SU-DHL-6 (cell line): ENCODE measurements around the gene DRC3.

Source experiments
- H2AFZ ChIP-seq: fragments of 200-600 bp; sonication (generic); 2 replicates; pipeline ENCODE4 v1.6.1; 2014; ENCODE audit warnings: low read depth, mild to moderate bottlenecking, moderate library complexity, mixed read lengths, antibody characterized with exemption, low read length; ENCODE audit not compliant: severe bottlenecking
- H3F3A ChIP-seq: fragments of 200-600 bp; shearing (Covaris generic); 2 replicates; pipeline ENCODE4 v1.6.0; 2016; ENCODE audit warnings: antibody characterized with exemption, mild to moderate bottlenecking; ENCODE audit not compliant: insufficient read depth
- H3K27ac ChIP-seq: fragments of 200-600 bp; sonication (generic); 2 replicates; pipeline ENCODE4 v1.5.1; 2016; ENCODE audit warnings: low read depth, mild to moderate bottlenecking, low read length, moderate library complexity, mixed read lengths
- H3K27me3 ChIP-seq: fragments of 200-600 bp; sonication (generic), shearing (Covaris generic); 2 replicates; pipeline ENCODE4 v1.6.0; 2014; ENCODE audit warnings: mild to moderate bottlenecking, low read length
- H3K36me3 ChIP-seq: fragments of 200-600 bp; sonication (generic); 2 replicates; pipeline ENCODE4 v1.6.1; 2014; ENCODE audit warnings: mild to moderate bottlenecking, low read length, mixed read lengths
- H3K4me2 ChIP-seq: fragments of 300-600, 200-600 bp; shearing (Covaris generic), sonication (generic); 2 replicates; pipeline ENCODE4 v1.6.0; 2014; ENCODE audit warnings: low read length, low read depth, mild to moderate bottlenecking; ENCODE audit not compliant: poor library complexity, severe bottlenecking
- H3K4me3 ChIP-seq: fragments of 200-600 bp; sonication (generic); 2 replicates; pipeline ENCODE4 v1.5.1; 2014; ENCODE audit warnings: antibody characterized with exemption, low read length, mild to moderate bottlenecking, mixed read lengths; ENCODE audit not compliant: insufficient read depth, poor library complexity, severe bottlenecking
- H3K79me2 ChIP-seq: fragments of 200-600 bp; sonication (generic); 2 replicates; pipeline ENCODE4 v1.6.1; 2014; ENCODE audit warnings: mild to moderate bottlenecking, low read length, moderate library complexity; ENCODE audit not compliant: insufficient read depth
- H3K9ac ChIP-seq: fragments of 200-600 bp; sonication (generic); 2 replicates; pipeline ENCODE4 v1.7.0; 2014; ENCODE audit warnings: mild to moderate bottlenecking, low read length
- H3K9me2 ChIP-seq: fragments of 200-600 bp; sonication (generic); replicated peaks from 2 replicates; pipeline ENCODE4 v1.6.1; 2014; ENCODE audit warnings: low read length; ENCODE audit not compliant: insufficient read depth
- H3K9me3 ChIP-seq: fragments of 200-600 bp; sonication (generic); 2 replicates; pipeline ENCODE4 v1.6.1; 2014; ENCODE audit warnings: low read length, mixed read lengths; ENCODE audit not compliant: insufficient read depth
- H4K20me1 ChIP-seq: fragments of 200-600 bp; sonication (generic); 2 replicates; pipeline ENCODE4 v1.6.1; 2014; ENCODE audit warnings: low read depth, mild to moderate bottlenecking, antibody characterized with exemption, low read length, moderate library complexity, mixed read lengths
- CTCF ChIP-seq: fragments of 200-600 bp; sonication (generic); IDR thresholded peaks from one replicate; pipeline ENCODE4 v1.5.1; 2017; ENCODE audit warnings: antibody characterized with exemption, mild to moderate bottlenecking, low read length, moderate library complexity; ENCODE audit not compliant: insufficient read depth, poor library complexity, severe bottlenecking
- EZH2phosphoT487 ChIP-seq: fragments of 200-600 bp; sonication (generic), shearing (Covaris generic); conservative IDR thresholded peaks from 2 replicates; pipeline ENCODE4 v1.6.1; 2018; ENCODE audit warnings: mild to moderate bottlenecking, antibody characterized with exemption, low read length, moderate library complexity, mixed read lengths

The DRC3 gene

GRCh38 chr17:17933775-17934174 lies 38.9 kb upstream of the DRC3 start:
- Histone ChIP-seq H3K9me3 (no peaks in the 10 kb centered on the region), H3K27ac (no peak overlapping the region), H3K4me2 (no peak overlapping the region), H4K20me1 (no peaks in the 10 kb centered on the region), H3K27me3 (no peaks in the 10 kb centered on the region), H3K36me3 (no peaks in the 10 kb centered on the region), H3K79me2 (no peaks in the 10 kb centered on the region), H3K9me2 (no peaks in the 10 kb centered on the region), H3K4me3 (no peak overlapping the region), H2AFZ (no peak overlapping the region), H3F3A (no peaks in the 10 kb centered on the region), H3K9ac (no peak overlapping the region)
- TF ChIP-seq CTCF = no peak

DNA sequence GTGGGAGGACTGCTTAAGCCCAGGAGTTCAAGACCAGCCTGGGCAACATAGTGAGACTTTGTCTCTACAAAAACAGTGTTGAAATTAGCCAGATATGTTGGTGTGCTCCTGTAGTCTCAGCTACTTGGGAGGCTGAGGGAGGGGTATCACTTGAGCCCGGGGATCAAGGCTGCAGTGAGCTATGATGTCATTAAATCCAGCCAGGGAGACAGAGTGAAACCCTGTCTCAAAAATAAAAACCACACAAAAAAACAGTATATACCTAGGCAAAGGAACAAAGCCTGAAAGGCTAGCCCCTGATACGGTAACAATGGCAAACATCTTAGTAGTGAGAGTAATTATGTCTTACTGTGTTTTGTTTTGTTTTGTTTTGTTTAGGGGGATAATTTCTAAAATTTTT lies 38.4 kb upstream of the DRC3 start:
- H3K79me2 ChIP-seq = no peaks in the 10 kb centered on the region
- no peaks in the 10 kb centered on the region for H3K9me2 ChIP-seq

GRCh38 chr17:17934806-17935205 lies 37.9 kb upstream of the DRC3 start:
- Histone ChIP-seq H3K9me3 (no peaks in the 10 kb centered on the region), H3F3A (no peaks in the 10 kb centered on the region), H4K20me1 (0 out of 2 replicates have a peak, but pooled peaks cover 4% of the 10 kb centered on the region), H3K4me2 (no peak overlapping the region), H3K4me3 (no peak overlapping the region), H3K9me2 (no peaks in the 10 kb centered on the region), H3K9ac (no peak overlapping the region), H3K27me3 (no peaks in the 10 kb centered on the region), H2AFZ (no peak overlapping the region), H3K36me3 (no peaks in the 10 kb centered on the region), H3K79me2 (no peaks in the 10 kb centered on the region), H3K27ac (no peak overlapping the region)
- TF ChIP-seq EZH2phosphoT487 (no peak), CTCF (no peak)

More for the DNA sequence above, 38.4 kb upstream of the DRC3 start:
- Histone ChIP-seq H3K9me3 (no peaks in the 10 kb centered on the region), H3K36me3 (no peaks in the 10 kb centered on the region), H3K27ac (no peak overlapping the region), H2AFZ (no peak overlapping the region), H3K4me3 (no peak overlapping the region), H3K27me3 (no peaks in the 10 kb centered on the region), H4K20me1 (0 out of 2 replicates have a peak, but pooled peaks cover 1% of the 10 kb centered on the region), H3F3A (no peaks in the 10 kb centered on the region), H3K4me2 (no peak overlapping the region), H3K9ac (no peak overlapping the region)
- TF ChIP-seq EZH2phosphoT487 (no peak), CTCF (no peak)
